ENCODE results near the gene HMG20B.
A peak's percentile ranks its signal among the peaks of the same experiment; 100 is the strongest.

Gene HMG20B

GRCh38 chr19:3622224-3622623 lies 49.5 kb downstream of the HMG20B start:
- no peak for DNase-seq

GRCh38 chr19:3623716-3624115 lies 51.0 kb downstream of the HMG20B start:
- no peak for DNase-seq

GRCh38 chr19:3625996-3626472 lies 53.3 kb downstream of the HMG20B start:
- no peak for DNase-seq

- DNase-seq = peak; percentile 94
Observed at GRCh38 chr19:3626473-3627350, 54.0 kb downstream of the HMG20B start, which contains the start of gene CACTIN. Gene CACTIN, minus strand, starts transcription at chr19:3626790. Its CDS starts 28 bp downstream, at chr19:3626762.

GRCh38 chr19:3627351-3627723 lies 54.6 kb downstream of the HMG20B start:
- no peak for DNase-seq

Data from NCI-H524 treated with DMSO at 0.1 percent for 48 hours (cell line).